ENCODE data around the gene ARHGAP6.

ARHGAP6 gene

DNA sequence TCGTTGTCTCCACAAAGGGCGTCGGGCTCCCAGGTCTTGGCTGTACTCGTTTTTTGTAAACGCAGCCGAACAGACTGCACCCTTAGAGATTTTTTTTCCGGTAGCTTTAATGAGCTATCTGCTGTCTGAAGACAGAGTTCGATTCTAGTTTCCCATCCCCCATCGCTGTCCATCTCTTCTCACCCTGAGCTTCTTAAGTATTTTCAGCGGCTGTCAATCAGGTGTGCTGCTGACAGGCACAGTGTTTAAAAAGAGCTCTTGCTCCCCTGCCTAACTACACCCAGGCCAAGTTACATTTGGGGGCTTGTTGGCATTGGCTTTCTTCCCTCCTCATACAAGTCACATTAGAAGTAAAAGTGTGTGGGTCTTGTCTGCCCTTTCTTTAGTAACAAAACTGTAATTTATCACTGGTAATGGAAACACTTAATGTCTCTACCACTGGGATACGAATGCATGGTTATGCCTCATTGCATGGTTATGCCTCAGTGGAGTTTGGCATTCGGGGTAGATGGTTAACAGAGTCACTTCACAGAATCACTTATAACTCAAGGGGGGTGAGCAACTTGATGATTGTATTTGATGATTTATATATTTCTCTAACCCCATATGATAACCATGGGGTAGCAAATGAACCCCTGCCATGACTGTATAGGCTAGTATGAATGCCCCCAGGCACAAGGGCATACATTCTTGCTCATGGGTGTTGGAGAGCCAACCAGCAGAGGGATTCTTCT is 1.4 kb upstream of the ARHGAP6 start:
- no peak overlapping the region for H3K9ac ChIP-seq (ENCODE audit: insufficient read length, low read depth)
- no peak for TF ChIP-seq YY1 (IDR thresholded peaks at IDR 0.05; ENCODE audit: insufficient read depth, insufficient read length)
- H3K36me3 ChIP-seq (ENCODE audit: insufficient read depth, insufficient read length, low read length) = no peaks in the 10 kb centered on the region
- H3K4me1 ChIP-seq (ENCODE audit: insufficient read depth, insufficient read length) = no peaks in the 10 kb centered on the region
- peaks cover 50% of the 10 kb centered on the region for H3K27me3 ChIP-seq (ENCODE audit: insufficient read depth, insufficient read length)
- no peak overlapping the region for H3K4me3 ChIP-seq (ENCODE audit: insufficient read length, low read depth)
- no peaks in the 10 kb centered on the region for H3K9me3 ChIP-seq (ENCODE audit: insufficient read depth, low read length)
- no peak for DNase-seq (ENCODE audit: low read depth, low spot score)

DNA sequence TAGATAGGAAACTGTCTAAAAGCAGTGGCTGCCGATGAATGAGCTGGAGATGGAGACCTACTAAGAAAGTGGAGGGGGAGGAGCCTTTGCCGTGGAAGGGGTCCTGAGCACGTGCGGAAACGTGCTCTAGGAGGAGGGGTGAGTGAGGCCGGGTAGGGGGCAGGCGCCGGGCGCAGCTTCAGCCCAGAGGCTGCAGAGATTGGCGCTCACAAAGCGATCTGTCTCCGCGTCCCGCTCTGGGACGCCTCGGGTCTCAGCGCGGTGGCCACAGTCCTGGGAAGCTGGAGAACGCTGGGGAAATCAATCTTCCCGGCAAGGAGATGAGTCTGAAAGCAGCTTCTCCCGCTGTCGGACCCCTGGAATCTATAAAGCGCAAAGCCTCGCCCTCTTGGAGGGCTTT is 444 bp upstream of the ARHGAP6 start:
- Histone ChIP-seq H3K9me3 (ENCODE audit: insufficient read depth, low read length) (no peaks in the 10 kb centered on the region), H3K36me3 (ENCODE audit: insufficient read depth, insufficient read length, low read length) (no peaks in the 10 kb centered on the region), H3K4me3 (ENCODE audit: insufficient read length, low read depth) (peak overlapping the region; percentile 72), H3K9ac (ENCODE audit: insufficient read length, low read depth) (peak overlapping the region; percentile 17), H3K4me1 (ENCODE audit: insufficient read depth, insufficient read length) (no peaks in the 10 kb centered on the region), H3K27me3 (ENCODE audit: insufficient read depth, insufficient read length) (peaks cover 50% of the 10 kb centered on the region)
- DNase-seq (ENCODE audit: low read depth, low spot score) = no peak
- TF ChIP-seq ZNF274 (IDR thresholded peaks at IDR 0.05; ENCODE audit: low read depth, low read length) (no peak), YY1 (IDR thresholded peaks at IDR 0.05; ENCODE audit: insufficient read depth, insufficient read length) (no peak), SUZ12 (IDR thresholded peaks at IDR 0.05; ENCODE audit: extremely low read depth, insufficient read depth, insufficient read length) (no peak)

DNA sequence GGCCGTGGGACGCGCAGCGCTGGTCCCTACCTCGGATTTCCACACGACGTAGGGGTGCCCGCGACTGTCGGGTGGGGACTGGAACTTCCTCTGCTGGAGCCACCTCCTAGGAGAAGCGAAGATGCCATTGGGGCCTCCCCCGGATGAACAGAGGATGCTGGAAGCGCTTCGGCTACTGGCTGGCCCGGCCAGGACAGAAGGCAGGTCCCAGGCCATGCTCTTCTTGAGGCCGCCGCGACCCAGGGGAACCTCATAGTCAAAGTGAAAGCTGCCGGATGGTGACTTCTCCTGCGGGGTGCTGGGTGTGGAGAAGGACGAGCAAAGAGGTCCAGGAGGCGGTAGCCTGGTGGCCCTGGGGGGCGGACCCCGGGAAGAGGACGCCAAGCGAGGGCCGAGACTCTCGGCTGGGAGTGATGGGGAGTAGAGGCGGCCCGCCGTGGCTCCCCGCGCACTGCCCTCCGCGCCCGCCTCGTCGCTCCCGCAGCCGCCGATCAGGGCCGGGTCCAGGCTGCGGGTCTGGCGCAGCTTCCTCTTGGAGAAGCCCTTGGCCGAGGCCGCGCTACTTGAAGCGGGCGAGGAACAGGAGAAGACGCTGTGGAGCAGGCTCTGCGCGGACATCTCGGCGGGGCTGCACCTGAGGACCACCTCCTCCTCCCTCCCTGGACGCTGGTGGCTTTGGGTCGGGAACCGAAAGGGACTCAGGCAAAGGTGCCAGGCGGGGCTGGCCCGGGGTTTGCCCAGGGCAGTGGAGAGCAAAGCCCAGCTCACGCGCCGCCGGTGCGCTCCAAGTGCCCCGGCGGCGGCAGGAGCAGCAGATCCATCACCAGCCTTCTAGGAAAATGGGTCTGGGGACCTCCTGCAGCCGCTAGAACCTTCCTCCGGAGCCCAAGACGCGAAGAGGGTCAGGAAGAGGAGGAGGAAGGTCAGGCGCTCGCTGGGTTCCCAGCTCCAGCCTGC is 1.2 kb downstream of the ARHGAP6 start:
- Histone ChIP-seq H3K9me3 (ENCODE audit: insufficient read depth, low read length) (no peaks in the 10 kb centered on the region), H3K9ac (ENCODE audit: insufficient read length, low read depth) (peak overlapping the region; percentile 85), H3K27me3 (ENCODE audit: insufficient read depth, insufficient read length) (peaks cover 50% of the 10 kb centered on the region), H3K4me1 (ENCODE audit: insufficient read depth, insufficient read length) (no peaks in the 10 kb centered on the region), H3K4me3 (ENCODE audit: insufficient read length, low read depth) (peak overlapping the region; percentile 72), H3K36me3 (ENCODE audit: insufficient read depth, insufficient read length, low read length) (no peaks in the 10 kb centered on the region)
- TF ChIP-seq SUZ12 (IDR thresholded peaks at IDR 0.05; ENCODE audit: extremely low read depth, insufficient read depth, insufficient read length) (no peak), ZNF274 (IDR thresholded peaks at IDR 0.05; ENCODE audit: low read depth, low read length) (no peak), YY1 (IDR thresholded peaks at IDR 0.05; ENCODE audit: insufficient read depth, insufficient read length) (no peak)
- no peak for DNase-seq (ENCODE audit: low read depth, low spot score)

DNA sequence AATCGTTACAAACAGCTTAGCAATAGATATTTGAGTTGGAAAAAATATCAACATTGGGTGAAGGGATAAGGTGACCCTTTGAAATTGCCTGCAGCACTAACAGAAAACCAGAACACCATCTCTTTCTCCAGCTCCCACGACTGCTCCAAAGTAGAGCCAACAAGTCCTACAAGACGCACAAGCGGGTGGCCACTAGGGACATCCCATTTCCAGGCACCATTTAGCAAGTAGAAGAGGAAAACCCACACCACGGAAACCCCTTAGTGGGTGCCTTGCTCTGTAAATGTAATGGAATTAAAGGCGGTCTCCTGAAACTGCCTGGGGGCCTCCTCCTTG is 1.9 kb downstream of the ARHGAP6 start:
- Histone ChIP-seq H3K36me3 (ENCODE audit: insufficient read depth, insufficient read length, low read length) (no peaks in the 10 kb centered on the region), H3K4me1 (ENCODE audit: insufficient read depth, insufficient read length) (no peaks in the 10 kb centered on the region), H3K9me3 (ENCODE audit: insufficient read depth, low read length) (no peaks in the 10 kb centered on the region), H3K9ac (ENCODE audit: insufficient read length, low read depth) (peak overlapping the region; percentile 85), H3K27me3 (ENCODE audit: insufficient read depth, insufficient read length) (peaks cover 48% of the 10 kb centered on the region), H3K4me3 (ENCODE audit: insufficient read length, low read depth) (peak overlapping the region; percentile 72)
- DNase-seq (ENCODE audit: low read depth, low spot score) = no peak
- TF ChIP-seq ZNF274 (IDR thresholded peaks at IDR 0.05; ENCODE audit: low read depth, low read length) (no peak), SUZ12 (IDR thresholded peaks at IDR 0.05; ENCODE audit: extremely low read depth, insufficient read depth, insufficient read length) (no peak), YY1 (IDR thresholded peaks at IDR 0.05; ENCODE audit: insufficient read depth, insufficient read length) (no peak)

DNA sequence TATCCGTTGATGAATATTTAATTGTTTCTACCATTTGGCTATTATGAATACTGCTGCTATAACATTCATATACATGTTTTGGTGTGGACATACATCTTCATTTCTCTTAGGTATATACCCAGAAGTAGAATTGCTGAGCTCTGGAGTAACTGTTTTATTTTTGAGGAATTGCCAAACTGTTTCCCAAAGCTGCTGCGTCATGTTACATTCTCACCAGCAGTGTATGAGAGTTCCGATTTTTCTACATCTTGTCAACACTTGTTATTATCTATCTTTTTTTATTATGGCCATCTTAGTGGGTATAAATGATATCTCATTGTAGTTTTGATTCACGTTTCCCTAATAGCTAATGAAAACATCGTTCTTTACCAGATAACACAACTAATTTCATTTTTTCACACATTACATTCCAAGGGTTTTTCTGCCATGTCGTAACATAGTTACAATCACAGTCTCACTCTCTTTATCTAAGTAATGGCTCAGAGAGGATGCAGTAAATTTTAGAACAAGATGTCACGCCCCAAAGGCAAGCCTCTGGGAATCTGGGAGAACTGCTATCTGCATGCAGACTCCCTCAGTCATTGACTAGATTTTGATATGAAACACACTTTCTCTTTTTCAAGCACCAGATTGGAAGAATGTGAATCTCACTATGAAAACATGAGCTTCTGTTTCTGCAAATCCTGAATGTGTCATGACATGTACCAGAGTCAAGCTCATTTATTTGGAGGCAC is 10.3 kb downstream of the ARHGAP6 start:
- no peak overlapping the region for H3K4me3 ChIP-seq (ENCODE audit: insufficient read length, low read depth)
- no peaks in the 10 kb centered on the region for H3K36me3 ChIP-seq (ENCODE audit: insufficient read depth, insufficient read length, low read length)
- no peaks in the 10 kb centered on the region for H3K9me3 ChIP-seq (ENCODE audit: insufficient read depth, low read length)
- no peaks in the 10 kb centered on the region for H3K4me1 ChIP-seq (ENCODE audit: insufficient read depth, insufficient read length)
- H3K9ac ChIP-seq (ENCODE audit: insufficient read length, low read depth) = no peak overlapping the region
- DNase-seq (ENCODE audit: low read depth, low spot score) = no peak
- H3K27me3 ChIP-seq (ENCODE audit: insufficient read depth, insufficient read length) = no peaks in the 10 kb centered on the region
- TF ChIP-seq YY1 (IDR thresholded peaks at IDR 0.05; ENCODE audit: insufficient read depth, insufficient read length) = no peak
- TF ChIP-seq SUZ12 (IDR thresholded peaks at IDR 0.05; ENCODE audit: extremely low read depth, insufficient read depth, insufficient read length) = no peak
- no peak for TF ChIP-seq ZNF274 (IDR thresholded peaks at IDR 0.05; ENCODE audit: low read depth, low read length)

DNA sequence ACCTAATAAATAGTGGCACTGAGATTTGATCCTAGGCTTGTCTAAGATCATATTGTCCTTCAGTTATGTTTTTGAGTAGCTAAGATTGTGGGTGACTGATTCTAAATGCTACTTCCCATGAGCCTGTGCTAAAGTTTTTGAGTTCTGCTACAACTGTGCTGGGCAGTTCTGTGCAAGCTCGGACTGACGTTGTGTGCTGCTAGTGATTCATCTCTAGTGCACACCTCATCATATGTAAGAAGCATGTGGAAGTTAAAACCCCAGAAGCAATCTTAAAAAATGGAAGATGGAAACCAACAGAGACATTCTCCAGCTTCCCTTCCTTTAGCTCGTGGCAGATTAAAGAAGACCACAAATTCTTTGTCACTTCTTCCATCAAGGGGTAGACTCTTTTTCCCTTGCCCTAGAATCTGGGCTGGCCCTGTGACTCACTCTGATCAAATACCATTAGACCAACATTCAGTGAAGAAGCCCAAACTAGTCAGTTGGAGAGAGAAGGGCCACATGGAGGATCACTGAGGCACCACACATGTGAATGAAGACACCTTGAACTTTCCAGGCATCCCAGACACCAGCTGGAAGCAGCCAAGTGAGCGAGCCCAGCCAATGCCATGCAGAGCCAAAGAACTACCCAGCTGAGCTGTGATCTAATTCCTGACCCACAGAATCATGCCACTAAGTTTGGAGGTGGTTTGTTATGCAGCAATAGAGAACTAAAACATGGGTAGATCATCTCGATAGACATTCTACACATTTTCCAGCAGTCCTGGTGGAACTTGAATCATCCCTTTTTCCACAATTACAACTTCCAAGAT is 16.8 kb downstream of the ARHGAP6 start:
- Histone ChIP-seq H3K9ac (ENCODE audit: insufficient read length, low read depth) (no peak overlapping the region), H3K27me3 (ENCODE audit: insufficient read depth, insufficient read length) (no peaks in the 10 kb centered on the region), H3K9me3 (ENCODE audit: insufficient read depth, low read length) (no peaks in the 10 kb centered on the region), H3K4me1 (ENCODE audit: insufficient read depth, insufficient read length) (no peaks in the 10 kb centered on the region), H3K36me3 (ENCODE audit: insufficient read depth, insufficient read length, low read length) (no peaks in the 10 kb centered on the region), H3K4me3 (ENCODE audit: insufficient read length, low read depth) (no peak overlapping the region)
- no peak for DNase-seq (ENCODE audit: low read depth, low spot score)
- TF ChIP-seq SUZ12 (IDR thresholded peaks at IDR 0.05; ENCODE audit: extremely low read depth, insufficient read depth, insufficient read length) = no peak
- TF ChIP-seq ZNF274 (IDR thresholded peaks at IDR 0.05; ENCODE audit: low read depth, low read length) = no peak
- TF ChIP-seq YY1 (IDR thresholded peaks at IDR 0.05; ENCODE audit: insufficient read depth, insufficient read length) = no peak
